Effector CD8-positive, alpha-beta T cell (primary cell): ENCODE data around the gene MRGPRG.
"Not testable (repeated sequence)": the region's sequence is repeated elsewhere in the genome, so short reads cannot be mapped to it uniquely, and the experiment has no call there.

Experiments used
- DNase-seq: peaks from one replicate; lab custom pipeline; 2025; lab: John Stamatoyannopoulos, UW

The MRGPRG gene

GRCh38 chr11:3176487-3176886 lies 42.1 kb downstream of the MRGPRG start:
- DNase-seq: no peak

GRCh38 chr11:3175194-3175593 lies 43.4 kb downstream of the MRGPRG start:
- DNase-seq: no peak

- no peak for DNase-seq
Measured at GRCh38 chr11:3174387-3174786, 44.2 kb downstream of the MRGPRG start.

GRCh38 chr11:3173795-3174194 lies 44.8 kb downstream of the MRGPRG start:
- no peak for DNase-seq

- no peak for DNase-seq
Measured at GRCh38 chr11:3171931-3172560, 46.6 kb downstream of the MRGPRG start.

GRCh38 chr11:3170756-3171650 lies 47.6 kb downstream of the MRGPRG start:
- no peak for DNase-seq

GRCh38 chr11:3170044-3170755 lies 48.4 kb downstream of the MRGPRG start:
- no peak for DNase-seq

GRCh38 chr11:3169255-3170043 lies 49.2 kb downstream of the MRGPRG start:
- no peak for DNase-seq

- not testable (repeated sequence) for DNase-seq
Measured at GRCh38 chr11:3168742-3169254, 49.8 kb downstream of the MRGPRG start.
